NCI-H345 (cell line): ENCODE measurements around the gene CLCNKB.
A peak's percentile ranks its signal among the peaks of the same experiment; 100 is the strongest.
"Not testable (repeated sequence)": the region's sequence is repeated elsewhere in the genome, so short reads cannot be mapped to it uniquely, and the experiment has no call there.

Experiments
- DNase-seq: peaks from one replicate; lab custom pipeline; 2025; lab: John Stamatoyannopoulos, UW

The CLCNKB gene

DNA sequence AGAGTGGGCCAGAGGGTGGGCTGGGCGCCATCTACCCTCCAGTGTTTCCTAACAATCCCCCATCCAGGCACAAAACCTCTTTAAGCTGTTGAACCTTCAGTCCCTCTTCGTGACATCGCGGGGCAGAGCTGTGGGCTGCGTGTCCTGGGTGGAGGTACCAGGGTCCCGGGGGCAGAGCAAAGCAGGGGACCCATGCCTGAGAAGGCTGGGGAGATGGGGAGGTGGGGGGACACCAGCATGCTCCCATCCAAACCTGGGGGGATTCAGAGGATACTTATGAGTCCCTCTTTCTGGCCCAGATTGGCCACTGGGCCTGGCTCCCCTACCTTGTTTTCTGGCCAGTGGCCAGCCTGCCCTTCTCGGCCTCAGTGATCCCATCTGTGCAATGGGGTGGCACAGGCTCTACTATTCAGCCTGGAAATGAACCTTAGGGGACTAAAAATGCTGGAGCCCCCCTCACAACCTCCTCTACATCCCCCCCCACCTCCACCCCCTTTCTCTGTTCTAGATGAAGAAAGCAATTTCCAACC lies 10.4 kb upstream of the CLCNKB start:
- DNase-seq: not testable (repeated sequence)

GRCh38 chr1:16036461-16036860 lies 7.1 kb upstream of the CLCNKB start:
- not testable (repeated sequence) for DNase-seq

DNA sequence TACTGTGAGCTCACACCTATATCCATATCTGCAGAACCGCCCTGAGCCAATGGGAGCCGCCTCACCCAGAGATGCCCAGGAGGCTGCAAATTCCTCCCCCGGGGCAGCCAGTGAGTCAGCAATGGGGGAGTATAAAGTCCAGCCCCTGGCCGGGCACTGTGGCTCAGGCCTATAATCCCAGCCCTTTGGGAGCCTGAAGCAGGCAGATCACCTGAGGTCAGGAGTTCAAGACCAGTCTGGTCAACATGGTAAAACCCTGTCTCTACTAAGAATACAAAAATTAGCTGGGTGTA lies 5.0 kb upstream of the CLCNKB start:
- DNase-seq: no peak

- not testable (repeated sequence) for DNase-seq
These were observed 3.7 kb upstream of the CLCNKB start for GRCh38 chr1:16039871-16040270.

DNA sequence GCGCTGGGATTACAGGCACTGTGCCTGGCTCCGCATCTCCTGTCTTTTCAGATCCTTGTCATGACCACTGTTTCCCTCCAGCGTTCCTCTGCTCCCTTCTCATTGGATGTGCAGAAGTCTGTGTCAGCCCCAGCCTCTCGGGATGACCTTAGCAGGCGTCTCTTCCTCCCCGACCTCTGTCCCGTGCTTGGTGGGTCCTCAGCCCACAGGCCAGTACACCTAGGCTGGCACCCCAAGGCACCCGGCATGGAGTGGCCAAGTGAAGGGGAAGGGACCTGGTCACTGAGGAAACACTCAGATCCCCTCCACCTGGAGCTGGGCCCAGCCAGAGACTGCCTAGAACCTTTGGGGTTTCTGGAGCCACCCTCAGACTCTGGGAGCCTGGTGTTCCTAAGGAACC lies 2.4 kb upstream of the CLCNKB start:
- no peak for DNase-seq

DNA sequence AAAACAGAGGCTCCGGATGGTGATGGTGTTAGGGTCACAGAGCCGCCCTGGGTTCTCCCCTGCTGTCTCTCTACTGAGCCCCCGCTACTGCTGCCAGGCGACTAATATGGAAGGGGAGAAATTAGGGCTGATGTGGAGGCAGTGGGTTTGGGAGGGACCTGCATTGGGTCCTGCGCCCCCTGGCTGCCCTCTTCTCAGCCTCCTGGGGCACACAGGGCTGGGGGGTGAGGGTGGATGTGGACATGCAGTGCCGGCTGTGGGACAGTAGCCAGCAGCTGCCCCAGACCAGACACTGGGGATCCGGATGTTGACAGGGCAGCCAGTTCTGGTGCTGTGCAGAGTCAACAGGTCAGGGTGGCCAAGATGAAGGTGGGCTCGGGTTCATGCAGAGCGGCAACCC lies 1.5 kb upstream of the CLCNKB start:
- DNase-seq: no peak

- not testable (repeated sequence) for DNase-seq
These were observed 928 bp upstream of the CLCNKB start for GRCh38 chr1:16042654-16043053.

- no peak for DNase-seq
These were observed 368 bp downstream of the CLCNKB start for GRCh38 chr1:16043950-16044349.

DNA sequence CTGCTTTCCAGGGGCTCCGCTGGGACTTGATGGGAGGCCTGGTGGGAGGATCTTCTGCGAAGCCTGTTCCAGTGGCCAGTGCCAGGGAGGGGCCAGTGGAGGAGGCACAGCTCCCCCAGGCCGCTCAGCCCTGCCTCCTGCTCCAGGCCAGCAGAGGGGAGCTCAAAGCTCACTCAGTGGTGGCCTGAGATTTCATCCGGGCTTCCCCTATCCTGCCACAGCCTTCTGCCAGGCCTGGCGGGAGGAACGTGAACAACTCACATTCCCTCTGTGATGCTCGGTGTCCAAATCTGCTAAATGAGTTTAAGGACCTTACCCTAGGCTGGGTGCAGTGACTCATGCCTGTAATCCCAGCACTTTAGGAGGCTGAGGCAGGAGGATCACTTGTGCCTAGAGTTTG lies 3.3 kb downstream of the CLCNKB start:
- no peak for DNase-seq

- DNase-seq: no peak
These were observed 4.4 kb downstream of the CLCNKB start for GRCh38 chr1:16047791-16048475.

DNA sequence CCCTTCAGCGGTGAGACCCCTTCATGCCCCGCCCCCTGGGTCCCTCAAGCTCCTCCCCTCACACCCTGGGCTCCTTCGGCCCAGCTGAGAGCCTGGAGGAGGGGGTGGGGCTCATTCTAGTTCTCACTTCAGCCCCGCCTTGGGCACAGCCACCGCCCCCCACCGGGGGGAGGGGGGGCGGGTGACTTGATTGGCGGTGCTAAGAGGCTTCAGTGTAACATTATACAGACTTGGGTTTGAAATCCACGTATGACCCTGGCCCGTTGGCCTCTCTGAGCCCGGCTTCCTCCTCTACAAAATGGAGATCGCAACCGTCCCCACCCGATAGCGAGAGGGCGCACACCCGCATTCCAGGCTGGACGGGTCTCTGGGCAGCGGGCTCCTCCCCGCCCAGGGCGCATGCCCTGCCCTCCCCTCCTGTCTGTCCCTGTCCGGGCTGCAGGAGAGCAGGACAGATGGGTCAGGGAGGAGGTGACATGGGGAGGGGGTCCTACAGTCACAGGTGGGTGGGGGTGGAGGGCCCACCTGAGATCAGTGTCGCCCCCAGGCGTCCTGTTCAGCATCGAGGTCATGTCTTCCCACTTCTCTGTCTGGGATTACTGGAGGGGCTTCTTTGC lies 5.1 kb downstream of the CLCNKB start:
- DNase-seq: peak; percentile 61

DNA sequence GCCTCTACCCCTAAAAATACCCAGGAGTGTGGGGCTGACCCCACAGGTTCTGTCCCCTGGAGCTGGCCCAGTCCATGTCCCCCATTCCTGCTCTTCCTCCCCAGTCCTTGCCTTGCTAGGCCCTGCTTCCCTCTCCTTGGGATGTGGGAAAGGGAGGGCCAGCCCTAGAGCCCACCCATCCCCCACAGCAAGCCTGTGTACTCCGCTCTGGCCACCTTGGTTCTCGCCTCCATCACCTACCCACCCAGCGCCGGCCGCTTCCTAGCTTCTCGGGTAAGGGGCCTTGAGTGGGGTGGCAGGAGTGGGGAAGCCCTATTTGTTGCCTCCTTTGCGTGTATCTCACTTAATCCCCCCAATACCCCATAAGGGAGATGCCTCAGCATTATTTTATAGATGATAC lies 6.7 kb downstream of the CLCNKB start:
- no peak for DNase-seq

DNA sequence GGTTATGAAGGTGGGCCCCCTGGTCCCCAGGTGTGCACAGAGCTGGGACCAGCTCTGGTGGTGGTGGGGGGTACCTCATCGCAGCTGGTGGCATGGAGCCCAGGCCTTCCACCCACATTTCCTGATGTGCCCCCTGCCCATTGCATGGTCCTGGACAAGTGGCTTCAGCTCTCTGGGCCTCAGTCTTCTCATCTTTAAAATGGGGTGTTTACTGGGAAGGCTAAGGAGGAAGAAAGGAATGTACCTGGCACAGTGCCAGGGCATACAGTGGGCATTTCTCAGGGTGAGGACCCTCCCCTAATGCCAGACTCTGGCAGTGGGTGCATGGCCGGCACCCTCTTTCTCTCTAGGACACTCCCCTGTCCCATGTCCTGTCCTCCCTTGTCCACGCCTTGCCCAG lies 7.5 kb downstream of the CLCNKB start:
- DNase-seq: no peak

GRCh38 chr1:16051949-16052348 lies 8.4 kb downstream of the CLCNKB start:
- DNase-seq: not testable (repeated sequence)

DNA sequence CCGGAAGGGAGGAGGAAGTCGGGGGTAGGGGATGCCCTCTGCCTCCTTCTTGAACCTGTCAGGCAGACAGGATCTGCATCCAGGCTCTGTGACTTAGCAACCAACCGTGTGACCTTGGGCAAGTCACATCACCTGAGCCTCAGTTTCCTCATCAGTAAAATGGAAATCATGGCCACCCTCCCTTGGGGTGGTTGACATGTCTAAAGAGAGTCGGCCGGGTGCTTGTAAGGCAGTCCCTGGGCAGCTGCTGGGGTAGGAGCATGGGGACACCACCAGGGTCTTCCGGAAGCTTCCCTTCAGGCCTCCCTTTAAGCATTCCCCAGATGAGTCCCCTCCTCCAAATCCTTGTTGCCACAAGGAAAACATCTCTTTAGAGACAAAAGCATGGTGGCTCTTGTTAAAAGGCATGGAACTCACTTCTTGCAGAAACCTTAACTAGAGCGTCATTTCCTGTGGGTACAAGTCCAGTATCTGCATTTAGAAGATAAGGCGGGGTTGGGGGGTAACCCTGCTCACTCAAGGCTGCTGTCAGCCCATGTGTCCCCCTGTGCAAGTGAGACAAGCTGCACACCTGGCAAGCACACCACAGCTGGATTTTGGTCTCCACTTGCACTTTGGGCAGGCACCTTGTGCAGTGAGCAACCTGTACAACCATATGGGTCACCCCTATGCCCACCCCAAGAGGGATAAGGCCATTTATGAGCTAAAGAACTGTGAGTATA lies 10.4 kb downstream of the CLCNKB start:
- DNase-seq: no peak

- no peak for DNase-seq
These were observed 11.3 kb downstream of the CLCNKB start for GRCh38 chr1:16054598-16055540.

DNA sequence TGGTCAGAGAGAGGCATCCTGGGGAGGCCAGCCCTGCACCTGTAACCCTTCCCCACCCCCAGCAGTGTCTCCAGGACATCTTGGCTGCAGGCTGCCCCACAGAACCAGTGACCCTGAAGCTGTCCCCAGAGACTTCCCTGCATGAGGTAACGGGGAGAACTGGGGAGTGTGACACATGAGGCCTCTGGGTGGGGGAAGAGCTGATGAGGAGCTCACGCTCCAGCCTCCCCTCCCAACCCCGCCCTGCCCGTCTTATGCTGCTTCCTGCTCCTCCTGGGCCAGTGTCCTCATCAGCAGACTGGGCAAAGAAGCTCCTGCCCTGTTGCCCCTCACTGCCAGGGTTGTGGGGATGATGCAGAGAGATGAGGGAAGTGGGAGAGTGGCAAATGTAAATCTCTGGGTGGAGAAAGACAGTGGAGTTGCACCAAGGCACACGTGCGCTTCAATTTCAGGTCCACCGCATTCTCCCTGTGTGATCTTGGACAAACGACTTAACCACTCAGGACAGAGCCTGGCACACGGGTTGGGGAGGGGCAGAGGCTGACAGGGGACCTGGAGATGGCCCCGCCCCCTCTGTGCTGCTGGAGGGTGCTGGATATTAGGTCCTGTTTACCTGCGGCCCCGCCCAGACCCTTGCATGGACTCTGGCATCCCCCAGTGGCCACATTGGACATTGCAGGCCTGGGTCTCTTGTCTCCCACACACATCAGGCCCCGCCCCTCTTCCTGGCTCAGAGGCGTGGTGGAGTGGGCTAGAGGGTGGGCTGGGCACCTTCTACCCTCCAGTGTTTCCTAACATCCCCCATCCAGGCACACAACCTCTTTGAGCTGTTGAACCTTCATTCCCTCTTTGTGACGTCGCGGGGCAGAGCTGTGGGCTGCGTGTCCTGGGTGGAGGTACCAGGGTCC lies 12.3 kb downstream of the CLCNKB start:
- peak; percentile 89 for DNase-seq

- not testable (repeated sequence) for DNase-seq
These were observed 12.9 kb downstream of the CLCNKB start for GRCh38 chr1:16056521-16056912.

GRCh38 chr1:16057314-16057915 lies 13.8 kb downstream of the CLCNKB start:
- DNase-seq: not testable (repeated sequence)

GRCh38 chr1:16058394-16059120 lies 15.0 kb downstream of the CLCNKB start:
- DNase-seq: not testable (repeated sequence)
